ENCODE data around the gene ASB2.
A peak's percentile ranks its signal among the peaks of the same experiment; 100 is the strongest.

The ASB2 gene

GRCh38 chr14:93941293-93941910 lies 35.0 kb downstream of the ASB2 start:
- TF ChIP-seq CTCF (IDR thresholded peaks at IDR 0.05; ENCODE audit: insufficient read depth, low read length), result no peak
- no peak for TF ChIP-seq SPI1 (IDR thresholded peaks at IDR 0.05; ENCODE audit: borderline replicate concordance, low read depth)
- no peak for TF ChIP-seq GABPA (IDR thresholded peaks at IDR 0.05; ENCODE audit: low read depth)
- TF ChIP-seq REST (IDR thresholded peaks at IDR 0.05; ENCODE audit: insufficient replicate concordance, low read depth), result no peak
- no peak for TF ChIP-seq POLR2AphosphoS5 (IDR thresholded peaks at IDR 0.05; ENCODE audit: low read depth)
- H3K4me3 ChIP-seq (replicated peaks; ENCODE audit: insufficient read depth, low read length), result no peak overlapping the region
- no peak for DNase-seq (ENCODE audit: low read depth in 1 of 2, low spot score in 1 of 2)
- no peaks in the 10 kb centered on the region for H3K27me3 ChIP-seq (ENCODE audit: insufficient read depth, poor library complexity, severe bottlenecking)
- H3K27ac ChIP-seq (replicated peaks), result no peak overlapping the region

- peak; percentile 77; the same call in 1 of the 2 replicates for TF ChIP-seq SPI1 (IDR thresholded peaks at IDR 0.05; ENCODE audit: borderline replicate concordance, low read depth)
- TF ChIP-seq REST (IDR thresholded peaks at IDR 0.05; ENCODE audit: insufficient replicate concordance, low read depth), result no peak
- TF ChIP-seq GABPA (IDR thresholded peaks at IDR 0.05; ENCODE audit: low read depth), result no peak
- TF ChIP-seq CTCF (IDR thresholded peaks at IDR 0.05; ENCODE audit: insufficient read depth, low read length), result no peak
- no peak for TF ChIP-seq POLR2AphosphoS5 (IDR thresholded peaks at IDR 0.05; ENCODE audit: low read depth)
- peak in 1 of 2 experiments; percentile 73 for DNase-seq (ENCODE audit: low read depth in 1 of 2, low spot score in 1 of 2)
- Histone ChIP-seq H3K27me3 (ENCODE audit: insufficient read depth, poor library complexity, severe bottlenecking) (no peaks in the 10 kb centered on the region), H3K27ac (replicated peaks) (no peak overlapping the region), H3K4me3 (replicated peaks; ENCODE audit: insufficient read depth, low read length) (no peak overlapping the region)
Measured at GRCh38 chr14:93940437-93940836, 35.9 kb downstream of the ASB2 start.

- no peak overlapping the region for H3K27ac ChIP-seq (replicated peaks)
- H3K27me3 ChIP-seq (ENCODE audit: insufficient read depth, poor library complexity, severe bottlenecking), result no peaks in the 10 kb centered on the region
- peak; percentile 66 to 84 for DNase-seq (ENCODE audit: low read depth in 1 of 2, low spot score in 1 of 2)
- TF ChIP-seq POLR2AphosphoS5 (IDR thresholded peaks at IDR 0.05; ENCODE audit: low read depth) (no peak), CTCF (IDR thresholded peaks at IDR 0.05; ENCODE audit: insufficient read depth, low read length) (peak; percentile 46)
- H3K4me3 ChIP-seq (replicated peaks; ENCODE audit: insufficient read depth, low read length), result peak overlapping the region; percentile 35
Measured at GRCh38 chr14:93939304-93940229, 36.8 kb downstream of the ASB2 start.

Data from HL-60 (cell line).